NCI-H69 (cell line): ENCODE results near the gene ZNF281.
"Not testable (repeated sequence)": the region's sequence is repeated elsewhere in the genome, so short reads cannot be mapped to it uniquely, and the experiment has no call there.

Experiments
- DNase-seq: peaks from one replicate; lab custom pipeline; 2025; lab: John Stamatoyannopoulos, UW

The ZNF281 gene

GRCh38 chr1:200409761-200410565, at the start of gene ZNF281:
TSS of gene ZNF281 (minus strand) at chr1:200410036. CDS start at chr1:200409705, 331 bp downstream.
- peak; percentile 98 for DNase-seq

GRCh38 chr1:200458780-200459179, 48.9 kb upstream of the ZNF281 start:
- peak; percentile 51 for DNase-seq

GRCh38 chr1:200457810-200458209, 48.0 kb upstream of the ZNF281 start:
- no peak for DNase-seq

- no peak for DNase-seq
Measured at GRCh38 chr1:200454425-200454824, 44.6 kb upstream of the ZNF281 start.

- no peak for DNase-seq
Measured at GRCh38 chr1:200453553-200453905, 43.7 kb upstream of the ZNF281 start.

- no peak for DNase-seq
Measured at GRCh38 chr1:200452850-200453552, 43.2 kb upstream of the ZNF281 start.

GRCh38 chr1:200448034-200448762, 38.4 kb upstream of the ZNF281 start:
- no peak for DNase-seq

- DNase-seq = no peak
Measured at GRCh38 chr1:200445213-200445612, 35.4 kb upstream of the ZNF281 start.

- no peak for DNase-seq
Measured at GRCh38 chr1:200444478-200444877, 34.6 kb upstream of the ZNF281 start.

GRCh38 chr1:200443860-200444259, 34.0 kb upstream of the ZNF281 start:
- DNase-seq = no peak

- no peak for DNase-seq
Measured at GRCh38 chr1:200442537-200443156, 32.8 kb upstream of the ZNF281 start.

- no peak for DNase-seq
Measured at GRCh38 chr1:200442023-200442422, 32.2 kb upstream of the ZNF281 start.

GRCh38 chr1:200438911-200439310, 29.1 kb upstream of the ZNF281 start:
- no peak for DNase-seq

- DNase-seq = not testable (repeated sequence)
Measured at GRCh38 chr1:200438413-200438812, 28.6 kb upstream of the ZNF281 start.

GRCh38 chr1:200437556-200438203, 27.8 kb upstream of the ZNF281 start:
- DNase-seq = no peak

- no peak for DNase-seq
Measured at GRCh38 chr1:200437088-200437487, 27.3 kb upstream of the ZNF281 start.

GRCh38 chr1:200436436-200436835, 26.6 kb upstream of the ZNF281 start:
- DNase-seq = no peak

GRCh38 chr1:200435200-200435780, 25.5 kb upstream of the ZNF281 start:
- no peak for DNase-seq

- DNase-seq = no peak
Measured at GRCh38 chr1:200433586-200433985, 23.8 kb upstream of the ZNF281 start.

GRCh38 chr1:200432586-200432985, 22.8 kb upstream of the ZNF281 start:
- no peak for DNase-seq

- no peak for DNase-seq
Measured at GRCh38 chr1:200429221-200429751, 19.4 kb upstream of the ZNF281 start.
